H7 (cell line): Measurements from ENCODE around the gene ZC3H6. TPM values are rescaled to one million over a fixed set of nuclear protein-coding genes. Genes with fewer than 3 reads are reported as not detected.
"Not testable (repeated sequence)": the region's sequence is repeated elsewhere in the genome, so short reads cannot be mapped to it uniquely, and the experiment has no call there.

Experiments used
- DNase-seq: peaks from one replicate; pipeline ENCODE4 v3.0.0; 2012
- H3K27me3 ChIP-seq: 2 replicates; pipeline ENCODE4 v1.6.0; 2011; ENCODE audit warnings: mild to moderate bottlenecking, low read length; ENCODE audit not compliant: control insufficient read depth, insufficient read depth
- H3K36me3 ChIP-seq: replicated peaks from 2 replicates; pipeline ENCODE4 v1.5.1; 2011; ENCODE audit warnings: low read length; ENCODE audit not compliant: control insufficient read depth, insufficient read depth
- H3K4me3 ChIP-seq: 2 replicates; pipeline ENCODE4 v1.5.1; 2011; ENCODE audit warnings: low read depth, mild to moderate bottlenecking, control low read depth, low read length, moderate library complexity; ENCODE audit not compliant: insufficient read depth
- total RNA-seq: library from RNA; depleted of rRNA; stranded (reverse); fragments of >200 nt; shearing (Covaris generic); gene quantifications from 2 replicates; pipeline ENCODE4 v1.2.3, GENCODE V29; 2014

The ZC3H6 gene
- total RNA-seq, 1 experiment from 2014 or later = 5.3 TPM

- DNase-seq = no peak
- Histone ChIP-seq H3K4me3 (no peak overlapping the region), H3K27me3 (no peaks in the 10 kb centered on the region), H3K36me3 (no peaks in the 10 kb centered on the region; the same call in 1 of the 2 replicates)
Measured at GRCh38 chr2:112332123-112332696, 56.8 kb downstream of the ZC3H6 start.

GRCh38 chr2:112335600-112335999, 60.2 kb downstream of the ZC3H6 start:
- no peak for DNase-seq
- H3K27me3 ChIP-seq = no peaks in the 10 kb centered on the region
- no peak overlapping the region for H3K4me3 ChIP-seq
- H3K36me3 ChIP-seq = no peaks in the 10 kb centered on the region; the same call in 1 of the 2 replicates

- H3K4me3 ChIP-seq = no peak overlapping the region
- no peaks in the 10 kb centered on the region for H3K36me3 ChIP-seq
- no peaks in the 10 kb centered on the region for H3K27me3 ChIP-seq
- no peak for DNase-seq
Measured at GRCh38 chr2:112339986-112340385, 64.6 kb downstream of the ZC3H6 start.

- Histone ChIP-seq H3K36me3 (no peaks in the 10 kb centered on the region), H3K4me3 (no peak overlapping the region), H3K27me3 (no peaks in the 10 kb centered on the region)
- DNase-seq = no peak
Measured at GRCh38 chr2:112340475-112341267, 65.3 kb downstream of the ZC3H6 start.

- H3K27me3 ChIP-seq = no peaks in the 10 kb centered on the region
- H3K36me3 ChIP-seq = no peaks in the 10 kb centered on the region
- no peak overlapping the region for H3K4me3 ChIP-seq
- DNase-seq = no peak
Measured at GRCh38 chr2:112342067-112342550, 66.7 kb downstream of the ZC3H6 start.

GRCh38 chr2:112343827-112344585, 68.6 kb downstream of the ZC3H6 start:
- Histone ChIP-seq H3K36me3 (no peaks in the 10 kb centered on the region), H3K27me3 (no peaks in the 10 kb centered on the region), H3K4me3 (no peak overlapping the region)
- DNase-seq = no peak

- Histone ChIP-seq H3K4me3 (no peak overlapping the region), H3K36me3 (no peaks in the 10 kb centered on the region), H3K27me3 (no peaks in the 10 kb centered on the region)
- peak; percentile 51 for DNase-seq
Measured at GRCh38 chr2:112345030-112346027, 69.9 kb downstream of the ZC3H6 start.

GRCh38 chr2:112352292-112352691, 76.9 kb downstream of the ZC3H6 start:
- not testable (repeated sequence) for DNase-seq, H3K4me3 ChIP-seq, H3K27me3 ChIP-seq, H3K36me3 ChIP-seq

- not testable (repeated sequence) for H3K27me3 ChIP-seq, DNase-seq
Measured at GRCh38 chr2:112352809-112353603, 77.6 kb downstream of the ZC3H6 start.

GRCh38 chr2:112354335-112354734, 78.9 kb downstream of the ZC3H6 start:
- H3K4me3 ChIP-seq, H3K36me3 ChIP-seq, DNase-seq, H3K27me3 ChIP-seq: not testable (repeated sequence)

More at GRCh38 chr2:112352809-112353603, 77.6 kb downstream of the ZC3H6 start:
- not testable (repeated sequence) for H3K36me3 ChIP-seq, H3K4me3 ChIP-seq

- H3K27me3 ChIP-seq = not testable (repeated sequence)
Measured at GRCh38 chr2:112360055-112360454, 84.7 kb downstream of the ZC3H6 start.

More at GRCh38 chr2:112360055-112360454, 84.7 kb downstream of the ZC3H6 start:
- H3K4me3 ChIP-seq, DNase-seq, H3K36me3 ChIP-seq: not testable (repeated sequence)
